Activated T-helper 1 cell treated with anti-CD3 and anti-CD28 coated beads, Interleukin-12 subunit alpha, Interleukin-12 subunit beta, Interleukin-2, Interleukin-4 antibody, amounts not matched to agents 30 ng/mL and 10 ng/mL and 1 ng/mL, durations not matched to agents 14 hours and 24 hours and 36 hours (primary cell): ENCODE data around the gene RNF148. TPM values are rescaled to one million over a fixed set of nuclear protein-coding genes. Genes with fewer than 3 reads are reported as not detected.

ENCODE experiments used
- DNase-seq: peaks from one replicate; pipeline ENCODE4 v3.0.0; 2021; ENCODE audit warnings: low spot score
- H3K27ac Mint-ChIP-seq: one replicate; pipeline ENCODE4 v1.8.0; 2021; ENCODE audit warnings: mild to moderate bottlenecking, mixed read lengths
- H3K27me3 Mint-ChIP-seq: one replicate; pipeline ENCODE4 v1.8.0; 2022; ENCODE audit warnings: mild to moderate bottlenecking, moderate library complexity, mixed read lengths; ENCODE audit not compliant: insufficient read depth
- H3K36me3 Mint-ChIP-seq: one replicate; pipeline ENCODE4 v1.8.0; 2021; ENCODE audit warnings: low read depth, mixed read lengths
- H3K4me1 Mint-ChIP-seq: one replicate; pipeline ENCODE4 v1.8.0; 2021; ENCODE audit warnings: low read depth, mixed read lengths
- H3K4me3 Mint-ChIP-seq: one replicate; pipeline ENCODE4 v1.8.0; 2021; ENCODE audit warnings: mild to moderate bottlenecking, moderate library complexity, mixed read lengths
- H3K9me3 Mint-ChIP-seq: one replicate; pipeline ENCODE4 v1.8.0; 2021; ENCODE audit warnings: mixed read lengths
- intact Hi-C: fragments of 100-400 bp; cut with micrococcal nuclease; formaldehyde crosslinking; loops from one replicate; pipeline ENCODE4 v1.15.1; 2024
- total RNA-seq: library from RNA; stranded (reverse); gene quantifications from 2 replicates; pipeline ENCODE4 v1.2.3, GENCODE V29; 2022

Gene RNF148
- total RNA-seq, 1 donor from 2014 or later, result not detected

DNA sequence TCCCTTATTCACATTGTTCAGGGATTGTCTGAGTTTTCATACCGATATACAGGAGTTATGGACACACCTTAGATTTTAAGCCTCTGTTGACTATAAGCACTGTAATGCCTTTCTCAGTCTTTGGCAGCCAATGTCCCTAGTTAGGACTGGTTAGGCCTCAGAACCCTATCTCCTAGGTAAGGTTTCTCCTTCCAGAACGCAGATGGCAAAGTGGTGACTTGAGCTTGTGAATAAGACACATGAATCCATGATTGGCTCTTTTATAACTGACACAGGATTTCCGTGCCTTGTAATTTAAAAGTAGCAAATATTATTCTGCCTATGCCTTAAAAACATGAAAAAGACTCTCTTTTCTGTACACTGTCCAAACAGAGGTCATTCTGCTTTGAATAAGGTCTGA is 12.5 kb upstream of the RNF148 start:
- Mint-ChIP-seq H3K27ac (no peak overlapping the region), H3K4me1 (no peaks in the 10 kb centered on the region), H3K9me3 (no peaks in the 10 kb centered on the region), H3K4me3 (no peak overlapping the region), H3K27me3 (no peaks in the 10 kb centered on the region), H3K36me3 (no peaks in the 10 kb centered on the region)
- DNase-seq, result no peak
- intact Hi-C loops, result no loop called here

DNA sequence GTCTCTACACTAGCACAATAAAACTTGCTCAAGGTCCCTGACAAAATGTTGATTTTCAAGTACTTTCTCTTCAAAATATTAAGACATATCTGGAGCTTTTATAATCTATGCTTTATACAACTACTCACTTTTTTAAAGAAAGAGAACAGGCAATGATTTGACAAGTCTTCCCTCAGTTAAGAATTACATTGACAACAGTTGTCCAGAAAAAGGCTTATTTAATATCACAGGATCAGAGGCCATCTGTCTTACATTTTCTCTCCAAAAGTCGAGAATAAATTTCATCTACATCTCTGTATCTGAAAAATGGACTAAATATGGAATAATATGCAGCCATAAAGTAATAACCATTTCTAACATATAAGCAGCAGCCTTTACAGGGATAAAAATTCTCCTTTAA is 8.2 kb upstream of the RNF148 start:
- no peak for DNase-seq
- Mint-ChIP-seq H3K27ac (no peak overlapping the region), H3K4me1 (no peaks in the 10 kb centered on the region), H3K36me3 (no peaks in the 10 kb centered on the region), H3K4me3 (no peak overlapping the region), H3K27me3 (no peaks in the 10 kb centered on the region), H3K9me3 (no peaks in the 10 kb centered on the region)
- intact Hi-C loops, result no loop called here

DNA sequence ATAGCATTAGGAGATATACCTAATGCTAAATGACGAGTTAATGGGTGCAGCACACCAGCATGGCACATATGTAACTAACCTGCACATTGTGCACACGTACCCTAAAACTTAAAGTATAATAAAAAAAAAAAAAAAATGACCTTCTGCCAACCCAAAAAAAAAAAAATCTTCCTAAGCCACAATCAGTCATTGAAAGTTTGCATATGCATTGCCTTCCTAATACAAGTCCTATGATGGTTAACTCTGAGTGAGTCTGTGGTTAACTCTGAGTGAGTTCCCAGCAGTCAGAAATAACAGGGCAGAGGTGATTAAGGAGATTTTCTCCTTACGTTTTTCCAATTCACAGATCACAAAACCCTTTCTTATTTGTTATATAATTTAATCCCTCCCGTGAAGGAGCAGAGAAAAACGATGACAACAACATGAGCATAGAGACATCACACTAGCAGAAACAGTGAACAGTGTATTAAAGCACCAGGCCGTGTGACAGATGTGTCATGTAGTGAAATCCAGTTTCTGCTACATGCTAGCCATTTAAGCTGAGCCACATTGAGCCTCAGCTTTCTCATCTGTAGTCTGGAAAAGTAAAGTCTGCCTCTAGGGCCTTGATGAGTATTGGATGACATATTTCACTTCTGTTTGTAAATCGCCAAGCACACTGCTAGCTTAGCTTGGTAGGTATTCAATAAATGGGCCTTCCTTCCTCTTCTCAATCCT is 7.4 kb upstream of the RNF148 start:
- H3K27ac Mint-ChIP-seq, result no peak overlapping the region
- H3K9me3 Mint-ChIP-seq, result no peaks in the 10 kb centered on the region
- H3K27me3 Mint-ChIP-seq, result no peaks in the 10 kb centered on the region
- no peaks in the 10 kb centered on the region for H3K36me3 Mint-ChIP-seq
- intact Hi-C loops, result no loop called here
- H3K4me3 Mint-ChIP-seq, result no peak overlapping the region
- no peak for DNase-seq
- H3K4me1 Mint-ChIP-seq, result no peaks in the 10 kb centered on the region

DNA sequence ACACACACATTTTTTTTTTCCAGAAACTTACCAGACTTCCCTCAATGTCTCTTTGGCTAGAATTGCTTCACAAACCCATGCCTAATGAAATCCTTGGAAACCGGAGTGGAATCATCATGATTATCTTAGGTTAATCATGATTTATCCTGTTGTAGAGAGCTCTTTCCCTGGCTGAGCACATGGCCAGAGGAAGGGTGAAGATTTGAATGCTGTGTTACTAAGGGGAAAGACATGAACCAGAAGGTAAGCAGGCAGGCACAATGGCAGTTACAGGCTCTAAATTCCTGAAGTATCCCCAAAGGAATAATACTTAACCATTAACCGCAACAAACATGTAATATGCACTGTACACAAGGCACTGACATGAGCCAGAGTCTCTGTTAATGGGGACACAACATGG is 4.1 kb upstream of the RNF148 start:
- no peak overlapping the region for H3K27ac Mint-ChIP-seq
- H3K27me3 Mint-ChIP-seq, result no peaks in the 10 kb centered on the region
- no peaks in the 10 kb centered on the region for H3K36me3 Mint-ChIP-seq
- DNase-seq, result no peak
- intact Hi-C loops, result no loop called here
- no peak overlapping the region for H3K4me3 Mint-ChIP-seq
- H3K4me1 Mint-ChIP-seq, result no peaks in the 10 kb centered on the region
- peaks cover 8% of the 10 kb centered on the region for H3K9me3 Mint-ChIP-seq

DNA sequence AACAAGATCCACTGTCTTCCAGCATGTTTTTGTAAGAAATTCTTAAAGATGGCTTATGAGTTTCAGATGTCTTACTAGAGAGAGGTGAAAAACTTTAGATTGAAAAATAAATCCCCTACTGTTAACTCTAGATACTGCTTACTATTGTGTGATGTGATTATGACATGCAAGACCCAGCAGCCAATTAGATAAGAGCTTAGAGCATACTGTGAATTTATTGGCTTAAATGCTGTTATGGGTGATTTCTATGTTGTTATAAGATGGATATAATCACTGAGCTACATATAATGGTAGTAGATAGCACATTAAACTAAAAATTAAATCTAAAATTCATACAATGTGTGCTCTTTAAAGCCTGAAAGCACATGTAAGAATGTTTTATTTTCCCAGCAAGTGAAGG is 3.7 kb downstream of the RNF148 start, which contains the start of gene RNF133:
Gene RNF133 (minus strand): TSS at position 101 of the 400 bp plus-strand sequence. CDS start 199 bp downstream, outside the sequence.
- Mint-ChIP-seq H3K4me3 (no peak within 1 kb of the TSS), H3K27ac (no peak within 1 kb of the TSS), H3K4me1 (no peaks in the 10 kb centered on the region), H3K27me3 (no peaks in the 10 kb centered on the region), H3K36me3 (no peaks in the 10 kb centered on the region), H3K9me3 (peaks cover 9% of the 10 kb centered on the region)
- intact Hi-C loops, result no loop called here
- no peak for DNase-seq

DNA sequence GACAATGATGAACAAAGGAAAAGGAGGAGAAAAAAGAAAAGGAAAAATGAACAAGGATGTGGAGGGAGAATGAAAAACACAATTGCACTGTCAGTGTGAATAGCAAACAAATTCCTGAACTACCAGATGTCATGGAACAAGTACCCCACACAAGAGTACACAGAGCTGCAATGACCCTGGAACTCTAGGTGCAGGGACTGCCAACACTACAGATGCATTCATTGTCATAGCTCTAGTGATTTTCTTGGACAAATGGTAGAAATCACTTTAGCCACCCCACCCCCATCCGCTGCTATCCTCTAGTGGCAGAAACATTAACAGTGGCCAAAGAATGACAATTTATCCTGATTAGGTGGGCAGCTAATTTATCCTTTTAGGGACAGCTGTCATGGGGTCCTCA is 6.9 kb downstream of the RNF148 start:
- intact Hi-C loops, result no loop called here
- DNase-seq, result no peak
- no peaks in the 10 kb centered on the region for H3K27me3 Mint-ChIP-seq
- no peak overlapping the region for H3K27ac Mint-ChIP-seq
- no peak overlapping the region for H3K4me3 Mint-ChIP-seq
- H3K36me3 Mint-ChIP-seq, result no peaks in the 10 kb centered on the region
- no peaks in the 10 kb centered on the region for H3K9me3 Mint-ChIP-seq
- no peaks in the 10 kb centered on the region for H3K4me1 Mint-ChIP-seq

DNA sequence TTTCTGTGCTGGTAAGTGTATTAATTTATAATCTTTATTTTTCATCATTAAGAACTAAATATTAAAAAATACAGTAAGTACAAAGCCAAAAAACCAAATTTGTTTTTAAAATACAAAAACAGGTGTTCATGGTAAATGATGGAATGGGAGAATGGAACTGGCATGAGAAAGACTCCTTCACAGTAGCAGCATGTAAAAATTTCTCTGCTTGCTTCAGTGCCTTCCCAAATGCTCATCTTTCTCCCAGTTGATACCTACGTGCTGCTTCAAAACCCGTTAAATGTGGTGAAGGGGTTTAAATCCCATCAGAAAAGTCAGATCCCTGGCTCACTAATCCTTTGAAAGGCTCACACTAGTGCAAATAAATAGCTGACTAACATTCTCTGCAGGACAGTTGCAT is 8.0 kb downstream of the RNF148 start:
- no peaks in the 10 kb centered on the region for H3K9me3 Mint-ChIP-seq
- no peak for DNase-seq
- no peak overlapping the region for H3K4me3 Mint-ChIP-seq
- H3K4me1 Mint-ChIP-seq, result no peaks in the 10 kb centered on the region
- no peak overlapping the region for H3K27ac Mint-ChIP-seq
- H3K27me3 Mint-ChIP-seq, result no peaks in the 10 kb centered on the region
- H3K36me3 Mint-ChIP-seq, result no peaks in the 10 kb centered on the region
- intact Hi-C loops, result no loop called here

DNA sequence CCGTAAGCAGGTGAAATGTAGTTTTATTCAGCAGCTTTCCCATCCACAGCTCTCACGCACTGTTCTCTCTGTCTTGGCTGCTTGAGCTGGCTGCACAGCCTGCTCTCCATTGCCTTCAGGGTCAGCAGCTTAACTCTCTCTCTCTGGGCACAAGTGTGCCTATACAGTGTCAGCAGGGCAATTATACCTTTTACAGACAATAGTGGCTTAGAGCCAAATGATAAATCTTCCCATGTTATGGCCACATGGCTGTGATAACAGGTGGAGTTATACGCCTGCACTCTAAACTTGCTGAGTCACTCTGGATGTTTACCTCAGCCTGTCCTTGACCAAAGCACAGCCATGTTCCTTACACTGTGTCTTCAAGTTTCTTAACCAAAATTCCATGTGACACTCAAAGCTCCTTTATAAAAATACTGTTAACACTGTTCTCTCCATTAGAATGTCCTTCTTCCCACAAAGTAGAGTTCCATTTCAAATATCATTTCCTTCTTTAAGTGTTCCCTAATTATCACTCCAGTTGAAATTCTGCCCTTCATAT is 9.9 kb downstream of the RNF148 start:
- H3K27ac Mint-ChIP-seq, result no peak overlapping the region
- H3K4me1 Mint-ChIP-seq, result no peaks in the 10 kb centered on the region
- intact Hi-C loops, result no loop called here
- no peaks in the 10 kb centered on the region for H3K36me3 Mint-ChIP-seq
- no peak overlapping the region for H3K4me3 Mint-ChIP-seq
- no peaks in the 10 kb centered on the region for H3K27me3 Mint-ChIP-seq
- no peaks in the 10 kb centered on the region for H3K9me3 Mint-ChIP-seq
- DNase-seq, result no peak

DNA sequence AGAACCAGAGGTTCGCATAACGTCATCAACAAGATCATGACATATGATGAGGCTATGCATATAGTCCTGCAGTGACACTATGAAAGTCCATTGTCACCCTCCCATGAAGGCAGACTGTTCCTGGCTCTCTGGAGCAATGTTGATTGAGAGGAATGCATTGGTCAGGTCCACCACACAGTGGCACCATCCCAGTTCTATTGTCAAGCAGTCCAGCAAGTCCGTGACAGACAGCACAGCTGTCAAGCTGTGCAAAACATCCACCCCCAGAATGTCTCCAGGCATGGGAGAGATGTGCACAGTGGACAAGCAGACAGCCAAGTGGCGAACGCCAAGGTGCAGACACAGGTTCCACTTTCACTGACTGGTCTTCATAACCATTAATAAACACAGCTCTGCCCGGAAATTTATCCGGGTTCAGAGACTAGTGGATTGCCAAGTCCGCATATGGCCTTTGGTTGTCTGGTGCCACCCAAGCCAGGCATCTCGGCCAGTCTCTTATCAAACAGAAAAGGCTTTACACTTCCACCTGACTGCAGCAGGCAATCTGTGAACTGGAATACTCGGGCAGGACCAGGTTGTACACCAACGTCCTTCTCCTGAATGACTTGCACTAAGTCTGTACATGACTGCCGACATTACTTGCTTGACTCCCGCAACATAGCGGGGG is 11.0 kb downstream of the RNF148 start:
- intact Hi-C loops, result no loop called here
- DNase-seq, result no peak
- no peak overlapping the region for H3K4me3 Mint-ChIP-seq
- H3K36me3 Mint-ChIP-seq, result no peaks in the 10 kb centered on the region
- no peaks in the 10 kb centered on the region for H3K9me3 Mint-ChIP-seq
- no peak overlapping the region for H3K27ac Mint-ChIP-seq
- no peaks in the 10 kb centered on the region for H3K4me1 Mint-ChIP-seq
- no peaks in the 10 kb centered on the region for H3K27me3 Mint-ChIP-seq

DNA sequence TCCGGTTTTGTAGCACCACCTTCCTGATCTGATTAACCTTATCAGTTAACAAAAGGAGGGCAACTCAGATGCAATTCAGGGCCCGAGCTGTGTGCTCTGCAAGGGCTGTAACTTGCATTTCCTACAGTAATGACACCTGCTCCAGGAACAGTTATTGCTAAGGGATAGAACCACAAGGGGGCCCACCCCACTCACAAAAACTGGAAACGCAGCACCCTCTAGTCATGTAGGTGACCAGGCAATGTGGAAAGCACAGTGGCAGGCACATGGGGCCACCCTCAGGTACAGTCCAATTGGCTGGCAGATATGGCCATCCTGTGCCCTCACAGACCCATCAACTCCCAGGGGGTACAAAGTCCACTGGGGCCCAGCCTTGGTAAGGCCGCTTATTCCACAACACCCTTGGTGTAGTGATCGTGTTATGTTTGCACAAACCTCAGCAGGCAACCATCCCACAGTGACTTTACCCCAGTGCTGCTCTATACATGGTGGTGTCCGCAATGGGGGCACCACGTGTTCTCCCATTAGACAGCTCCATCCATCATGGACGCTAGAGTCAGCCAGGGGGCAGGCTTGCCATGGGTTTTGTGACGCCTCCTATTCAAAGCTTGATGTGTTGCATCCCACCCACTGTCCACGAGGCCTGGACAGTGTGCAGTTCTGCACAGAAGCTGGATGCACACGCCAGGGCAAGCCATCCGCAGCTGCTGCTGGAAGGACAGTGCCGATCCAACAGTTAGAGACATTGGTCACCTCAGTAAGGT is 13.2 kb downstream of the RNF148 start:
- DNase-seq, result no peak
- H3K9me3 Mint-ChIP-seq, result no peaks in the 10 kb centered on the region
- no peaks in the 10 kb centered on the region for H3K36me3 Mint-ChIP-seq
- no peaks in the 10 kb centered on the region for H3K27me3 Mint-ChIP-seq
- intact Hi-C loops, result no loop called here
- no peak overlapping the region for H3K27ac Mint-ChIP-seq
- H3K4me1 Mint-ChIP-seq, result no peaks in the 10 kb centered on the region
- H3K4me3 Mint-ChIP-seq, result no peak overlapping the region

DNA sequence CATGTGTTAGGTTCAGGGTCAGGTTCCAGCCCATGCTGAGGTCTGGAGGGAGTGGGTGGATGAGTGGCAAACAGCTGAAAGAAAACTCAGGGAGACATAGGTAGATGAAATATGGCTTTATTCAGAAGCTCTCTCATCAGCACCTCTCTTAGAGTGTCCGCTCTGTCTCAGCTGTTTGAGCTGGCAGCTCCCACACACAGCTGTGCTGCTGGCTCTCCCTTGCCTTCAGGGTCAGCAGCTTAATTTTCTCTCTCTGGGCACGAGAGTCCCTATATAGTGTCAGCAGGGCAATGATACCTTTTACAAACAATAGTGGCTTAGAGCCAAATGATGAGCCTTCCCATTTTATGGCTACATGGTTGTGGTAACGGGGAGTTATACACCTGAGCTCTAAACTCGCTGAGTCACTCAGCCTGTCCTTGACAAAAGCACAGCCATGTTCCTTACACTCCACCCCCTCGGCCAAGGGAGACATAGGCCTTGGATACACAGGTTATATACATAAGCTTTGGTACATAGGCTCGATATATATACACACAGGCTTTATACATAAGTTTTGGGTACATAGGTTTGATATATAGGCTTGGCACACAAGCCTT is 14.2 kb downstream of the RNF148 start:
- no peak overlapping the region for H3K27ac Mint-ChIP-seq
- H3K4me3 Mint-ChIP-seq, result no peak overlapping the region
- intact Hi-C loops, result no loop called here
- H3K9me3 Mint-ChIP-seq, result no peaks in the 10 kb centered on the region
- H3K27me3 Mint-ChIP-seq, result no peaks in the 10 kb centered on the region
- no peaks in the 10 kb centered on the region for H3K4me1 Mint-ChIP-seq
- DNase-seq, result no peak
- no peaks in the 10 kb centered on the region for H3K36me3 Mint-ChIP-seq

DNA sequence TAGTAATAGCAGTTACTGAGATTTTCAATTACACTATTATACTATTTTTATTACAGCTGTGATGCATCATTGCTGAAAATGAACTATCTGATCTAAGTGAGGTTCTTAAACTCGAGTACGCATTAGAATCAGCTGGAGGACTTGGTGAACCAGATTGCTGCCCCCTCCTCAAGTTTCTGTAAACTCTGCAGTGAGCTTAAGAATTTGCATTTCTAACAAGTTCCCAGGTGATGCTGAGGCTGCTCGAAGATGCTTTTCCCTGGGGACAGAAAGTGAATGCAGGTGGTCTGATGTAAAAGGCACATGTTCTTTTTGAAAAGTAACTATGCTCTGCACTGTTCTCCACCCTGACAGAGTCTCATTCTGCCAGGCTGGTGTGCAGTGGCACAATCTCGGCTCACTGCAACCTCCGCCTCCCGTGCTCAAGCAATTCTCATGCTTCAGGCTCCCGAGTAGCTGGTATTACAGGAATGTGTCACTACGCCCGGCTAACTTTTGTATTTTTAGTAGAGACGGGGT is 16.3 kb downstream of the RNF148 start:
- Mint-ChIP-seq H3K36me3 (no peaks in the 10 kb centered on the region), H3K4me3 (no peak overlapping the region), H3K4me1 (no peaks in the 10 kb centered on the region), H3K27me3 (no peaks in the 10 kb centered on the region), H3K9me3 (no peaks in the 10 kb centered on the region), H3K27ac (no peak overlapping the region)
- intact Hi-C loops, result no loop called here
- DNase-seq, result no peak
